GM10248 (cell line): ENCODE results near the gene COL9A3.

Source experiments
- CTCF ChIA-PET: fragments of 300-600 bp; sonication (Branson Sonifier 250); formaldehyde crosslinking; extraction: SDS; loops from one replicate; lab custom pipeline; 2021; ENCODE audit warnings: antibody characterized with exemption; lab: Yijun Ruan, JAX
- POLR2A ChIA-PET: fragments of 350-650 bp; sonication (Branson Sonifier 250); formaldehyde crosslinking; extraction: SDS; loops from one replicate; lab custom pipeline; 2020; ENCODE audit warnings: antibody characterized with exemption; lab: Yijun Ruan, JAX
- DNase-seq: peaks from one replicate; pipeline ENCODE4 v3.0.0; 2012; ENCODE audit errors: extremely low spot score
- CTCF ChIP-seq: IDR thresholded peaks from 2 replicates; pipeline ENCODE4 v1.5.1; 2012; ENCODE audit warnings: mild to moderate bottlenecking, low read depth; ENCODE audit errors: extremely low read depth, missing control alignments, control extremely low read depth

The COL9A3 gene

GRCh38 chr20:62773845-62774714, 42.8 kb upstream of the COL9A3 start:
- TF ChIP-seq CTCF = no peak
- POLR2A ChIA-PET = no interaction called here
- no peak for DNase-seq
- CTCF ChIA-PET = interaction anchor here (1.6 kb wide), 1 partner anchor 10 kb away, joined by 5 read pairs; no protein-coding TSS in a partner anchor

GRCh38 chr20:62774762-62775161, 42.1 kb upstream of the COL9A3 start:
- CTCF ChIA-PET = interaction anchor here (1.6 kb wide), 1 partner anchor 9 kb away, joined by 5 read pairs; no protein-coding TSS in a partner anchor
- DNase-seq = no peak
- TF ChIP-seq CTCF = no peak
- POLR2A ChIA-PET = no interaction called here

GRCh38 chr20:62775206-62775605, 41.6 kb upstream of the COL9A3 start:
- DNase-seq = no peak
- POLR2A ChIA-PET = no interaction called here
- CTCF ChIA-PET = no interaction called here
- TF ChIP-seq CTCF = no peak

GRCh38 chr20:62776035-62776691, 40.7 kb upstream of the COL9A3 start:
- TF ChIP-seq CTCF = no peak
- CTCF ChIA-PET = no interaction called here
- POLR2A ChIA-PET = no interaction called here
- no peak for DNase-seq

- TF ChIP-seq CTCF = no peak
- DNase-seq = peak; percentile 81
- CTCF ChIA-PET = no interaction called here
Measured at GRCh38 chr20:62776692-62777527, 39.9 kb upstream of the COL9A3 start.

GRCh38 chr20:62777528-62777830, 39.4 kb upstream of the COL9A3 start:
- TF ChIP-seq CTCF = no peak
- no peak for DNase-seq
- ChIA-PET CTCF (no interaction called here), POLR2A (no interaction called here)

More at GRCh38 chr20:62776692-62777527, 39.9 kb upstream of the COL9A3 start:
- POLR2A ChIA-PET = no interaction called here
